GM15510 (cell line): ENCODE results near the gene PMEPA1.

Experiments
- POLR2A ChIP-seq: IDR thresholded peaks from 3 replicates; pipeline ENCODE4 v1.6.1; 2011; ENCODE audit warnings: borderline replicate concordance; ENCODE audit not compliant: insufficient read length; ENCODE audit errors: extremely low read depth

PMEPA1 gene

DNA sequence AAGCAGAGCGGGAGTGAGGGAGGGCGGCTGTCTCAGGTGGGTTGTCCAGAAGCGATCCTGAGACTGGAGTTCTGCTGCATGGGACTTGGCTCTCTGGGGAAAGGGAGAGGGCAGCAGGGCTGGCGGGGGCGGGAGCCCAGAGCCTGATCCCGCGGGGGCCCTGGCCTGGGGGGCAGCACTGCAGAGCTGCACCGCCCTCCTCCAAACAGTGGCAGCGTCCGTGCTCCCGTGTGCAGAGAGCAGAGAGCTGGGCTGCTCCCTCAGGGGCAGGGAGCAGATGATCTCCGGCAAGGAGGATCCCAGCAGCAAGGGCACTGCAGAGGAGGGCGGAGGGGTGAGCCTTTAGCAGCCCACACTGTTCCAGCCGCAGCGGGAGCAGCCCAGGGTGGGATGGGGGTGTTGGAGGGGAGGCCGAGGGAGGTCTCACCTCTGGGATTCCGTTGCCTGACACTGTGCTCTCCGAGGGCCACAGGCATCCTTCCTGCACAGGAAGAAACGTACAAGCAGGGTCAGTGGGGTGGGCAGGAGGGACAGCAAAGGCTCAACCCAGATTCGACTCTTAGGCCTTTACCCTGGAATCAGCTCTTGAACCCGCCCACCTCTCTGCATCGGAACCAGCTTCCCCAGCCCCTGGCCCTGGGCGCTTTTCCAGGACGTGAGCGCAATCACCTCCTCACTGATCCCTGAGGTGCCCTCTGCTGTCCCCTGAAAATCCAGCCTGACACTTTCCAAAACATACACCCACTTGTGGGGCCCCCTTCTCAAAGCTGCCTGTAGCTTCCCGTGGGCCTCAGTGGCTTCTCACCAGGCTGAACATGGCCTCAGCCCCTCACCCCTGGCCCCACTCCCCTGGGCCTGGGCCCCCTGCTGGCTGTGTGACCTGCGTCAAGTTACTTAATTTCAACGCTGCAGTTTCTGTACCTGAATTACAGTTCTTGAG lies 56.9 kb downstream of the PMEPA1 start:
- TF ChIP-seq POLR2A, result no peak

GRCh38 chr20:57651881-57652605 lies 57.8 kb downstream of the PMEPA1 start:
- no peak for TF ChIP-seq POLR2A

DNA sequence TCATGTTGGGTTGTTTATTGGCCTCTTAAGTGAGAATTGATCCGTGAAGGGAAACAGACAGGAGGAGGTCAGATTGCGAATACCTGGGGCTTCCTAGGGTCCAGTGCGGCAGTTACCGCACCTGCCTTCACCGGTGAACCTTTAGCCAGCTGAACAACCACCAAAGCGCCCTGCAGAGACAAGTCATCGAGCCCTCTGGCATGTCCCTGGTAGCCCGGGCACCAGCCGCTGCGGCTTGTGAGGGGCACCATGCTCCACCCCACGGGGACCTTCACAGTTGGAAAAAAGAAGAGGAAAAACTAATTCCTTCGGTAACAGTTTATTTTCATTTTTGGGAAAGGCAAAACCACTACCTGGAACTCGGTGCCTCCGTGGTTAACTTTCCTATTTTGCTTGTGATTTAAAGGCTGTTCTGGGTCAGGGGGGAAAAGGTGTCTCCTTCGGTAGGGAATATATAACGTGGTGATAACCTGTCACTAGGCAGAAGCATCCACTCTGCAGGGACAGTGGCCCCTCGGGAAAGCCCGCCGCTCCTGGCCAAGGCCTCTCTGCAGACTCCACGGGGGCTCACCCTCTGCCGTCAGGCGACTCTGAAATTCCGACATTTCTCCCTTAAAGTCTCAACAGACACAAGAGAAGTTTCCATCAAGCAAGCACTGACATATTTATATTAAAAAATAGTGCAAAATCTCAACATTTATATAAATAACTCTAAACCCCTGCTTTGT lies 58.9 kb downstream of the PMEPA1 start:
- TF ChIP-seq POLR2A, result no peak

DNA sequence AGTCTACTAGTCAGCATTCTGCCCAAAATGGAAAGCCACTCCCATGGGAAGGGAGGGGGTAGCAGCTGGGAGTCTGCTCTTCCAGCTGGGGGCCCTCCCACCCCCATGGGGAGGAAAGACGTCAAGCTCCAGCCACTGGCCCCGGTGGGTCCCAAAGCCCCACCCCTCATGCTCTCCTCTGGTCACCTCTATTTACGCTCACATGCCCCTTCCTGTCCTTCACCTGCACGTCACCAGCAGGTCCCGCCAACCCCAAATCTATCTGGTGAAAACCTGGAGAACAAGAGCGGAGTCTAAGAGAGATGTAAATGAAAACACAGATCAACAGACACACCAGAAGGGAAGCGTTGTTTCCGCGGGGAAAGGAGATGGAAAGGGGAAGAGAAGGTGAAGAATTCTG lies 59.5 kb downstream of the PMEPA1 start:
- no peak for TF ChIP-seq POLR2A

DNA sequence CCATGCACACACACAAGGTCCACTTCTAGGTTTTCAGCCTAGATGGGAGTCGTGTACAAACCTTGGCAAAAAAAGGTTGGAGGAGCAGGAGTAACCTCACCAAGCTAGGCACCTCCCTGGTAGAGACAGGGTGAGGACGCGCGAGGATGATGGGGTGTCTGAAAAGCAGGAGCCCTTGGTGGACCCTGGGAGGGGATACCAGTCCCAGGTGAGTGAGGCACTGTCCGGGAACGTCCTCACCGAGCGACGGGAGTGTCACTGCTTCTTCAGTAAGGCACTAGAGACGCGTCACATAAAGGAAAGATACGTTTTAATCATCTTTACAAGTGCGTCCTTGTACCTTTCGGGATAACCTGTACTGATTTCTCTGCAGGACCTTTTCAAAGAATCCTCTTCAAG lies 60.2 kb downstream of the PMEPA1 start:
- no peak for TF ChIP-seq POLR2A

GRCh38 chr20:57648878-57649616 lies 60.8 kb downstream of the PMEPA1 start:
- no peak for TF ChIP-seq POLR2A

GRCh38 chr20:57647933-57648785 lies 61.7 kb downstream of the PMEPA1 start:
- no peak for TF ChIP-seq POLR2A

- TF ChIP-seq POLR2A, result no peak
These were observed 62.5 kb downstream of the PMEPA1 start for GRCh38 chr20:57647006-57647932.

DNA sequence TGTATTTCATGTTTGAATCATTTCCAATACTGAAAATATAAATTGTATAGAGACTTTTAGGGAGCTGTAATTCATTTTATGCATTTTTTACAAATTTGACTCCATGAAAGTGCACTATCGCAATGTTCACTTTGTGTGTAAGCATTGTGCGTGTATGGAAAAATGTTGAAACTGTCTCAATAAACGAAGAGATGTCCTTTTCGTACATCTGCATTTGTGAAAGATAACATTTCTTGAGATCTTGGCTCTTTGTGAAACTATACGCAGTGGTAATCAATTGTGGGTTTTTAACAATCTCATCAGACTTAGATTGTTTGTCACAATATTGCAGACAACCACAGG lies 70.9 kb downstream of the PMEPA1 start:
- TF ChIP-seq POLR2A, result no peak

DNA sequence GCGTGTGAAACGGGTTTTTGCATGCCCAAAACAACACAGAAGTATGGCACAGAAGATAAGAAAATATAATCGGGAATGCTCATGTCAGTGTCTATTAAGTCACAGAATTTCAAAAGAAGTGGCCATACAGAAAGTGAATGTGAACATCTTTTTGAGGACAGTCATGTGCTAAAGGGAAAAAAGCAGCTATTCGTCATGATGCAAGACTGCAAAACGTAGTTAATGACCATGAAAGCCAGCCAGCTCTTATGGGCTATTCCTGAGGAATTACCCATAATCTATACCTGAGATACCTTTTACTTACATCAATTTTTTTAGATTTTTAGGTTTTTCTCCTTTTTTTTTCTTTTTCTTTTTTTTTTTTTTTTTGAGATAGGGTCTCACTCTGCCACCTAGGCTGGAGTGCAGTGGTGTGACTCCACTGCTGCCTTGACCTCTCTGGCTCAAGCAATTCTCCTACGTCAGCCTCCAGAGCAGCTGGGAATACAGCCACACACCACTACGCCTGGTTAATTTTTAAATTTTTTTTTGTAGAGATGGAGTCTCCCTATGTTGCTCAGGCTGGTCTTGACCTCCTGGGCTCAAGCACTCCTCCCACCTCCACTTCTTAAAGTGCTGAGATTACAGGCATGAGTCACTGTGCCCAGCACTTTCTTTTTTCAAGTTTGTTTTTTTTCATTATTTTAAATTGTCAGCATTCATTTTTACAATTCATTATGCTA lies 71.5 kb downstream of the PMEPA1 start:
- no peak for TF ChIP-seq POLR2A

DNA sequence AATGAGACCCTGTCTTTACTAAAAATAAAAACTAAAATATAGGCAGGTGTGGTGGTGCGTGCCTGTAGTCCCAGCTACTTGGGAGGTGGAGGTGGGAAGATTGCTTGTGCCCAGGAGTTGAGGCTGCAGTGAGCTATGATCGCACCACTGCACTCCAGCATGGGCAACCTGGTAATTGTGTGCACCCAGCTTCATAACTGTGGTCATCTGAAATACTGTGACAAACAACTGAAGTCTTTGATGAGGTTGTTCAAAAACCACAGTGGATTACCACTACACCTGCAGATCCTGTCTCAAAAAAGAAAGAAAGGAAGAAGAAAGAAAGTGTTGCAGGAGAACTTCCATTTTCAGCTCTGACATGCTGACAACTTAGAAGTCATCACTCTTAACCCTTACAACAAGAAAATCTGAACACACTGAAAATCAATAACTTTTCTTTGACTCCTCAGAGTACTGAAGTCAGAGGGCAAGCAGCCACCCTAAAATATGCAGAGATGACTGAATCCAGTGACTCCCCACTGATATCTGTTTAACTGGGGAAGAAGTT lies 75.8 kb downstream of the PMEPA1 start:
- TF ChIP-seq POLR2A, result no peak

- TF ChIP-seq POLR2A, result no peak
These were observed 77.5 kb downstream of the PMEPA1 start for GRCh38 chr20:57632286-57632685.
